Subcutaneous abdominal adipose tissue (tissue), 5 donors: ENCODE measurements around the gene PIP5KL1.

Experiments used
- H3K27ac ChIP-seq: one replicate; pipeline ENCODE4 v1.7.0; 2013; ENCODE audit warnings: low read depth, mild to moderate bottlenecking, inconsistent platforms, low read length, moderate library complexity
- H3K27me3 ChIP-seq, 5 donors: one replicate each; pipeline ENCODE4 v1.7.0; 2013; ENCODE audit warnings: low read length in 5 of 5, inconsistent platforms in 1 of 5; ENCODE audit not compliant: control insufficient read depth in 5 of 5, insufficient read depth in 4 of 5
- H3K36me3 ChIP-seq, 5 donors: one replicate each; pipeline ENCODE4 v1.7.0; 2013; ENCODE audit warnings: low read length in 5 of 5; ENCODE audit not compliant: control insufficient read depth in 5 of 5, insufficient read depth in 5 of 5
- H3K4me1 ChIP-seq, 5 donors: one replicate each; pipeline ENCODE4 v1.7.0; 2013; ENCODE audit warnings: low read length in 5 of 5, mild to moderate bottlenecking in 3 of 5, moderate library complexity in 1 of 5; ENCODE audit not compliant: control insufficient read depth in 5 of 5, insufficient read depth in 5 of 5
- H3K4me3 ChIP-seq, 5 donors: one replicate each; pipeline ENCODE4 v1.7.0; 2013; ENCODE audit warnings: low read length in 5 of 5, low read depth in 1 of 5
- H3K9ac ChIP-seq, 5 donors: one replicate each; pipeline ENCODE4 v1.7.0; 2013; ENCODE audit warnings: low read length in 5 of 5, mild to moderate bottlenecking in 4 of 5, moderate library complexity in 3 of 5
- H3K9me3 ChIP-seq, 5 donors: one replicate each; pipeline ENCODE4 v1.7.0; 2013; ENCODE audit warnings: low read length in 5 of 5; ENCODE audit not compliant: control insufficient read depth in 5 of 5
- donor health status: healthy.
- donor health status: healthy.
- donor health status: healthy.
- donor health status: healthy.
- donor health status: healthy.

The PIP5KL1 gene

GRCh38 chr9:127947841-127948710, 17.5 kb upstream of the PIP5KL1 start:
- Histone ChIP-seq H3K9ac (no peak overlapping the region), H3K27ac (no peak overlapping the region), H3K27me3 (no peaks in the 10 kb centered on the region), H3K4me1 (peaks cover 2 to 17% (median 7%) of the 10 kb centered on the region in 5 donors), H3K9me3 (no peaks in the 10 kb centered on the region), H3K4me3 (no peak overlapping the region), H3K36me3 (peaks cover 0 to 22% (median 14%) of the 10 kb centered on the region in 5 donors)

DNA sequence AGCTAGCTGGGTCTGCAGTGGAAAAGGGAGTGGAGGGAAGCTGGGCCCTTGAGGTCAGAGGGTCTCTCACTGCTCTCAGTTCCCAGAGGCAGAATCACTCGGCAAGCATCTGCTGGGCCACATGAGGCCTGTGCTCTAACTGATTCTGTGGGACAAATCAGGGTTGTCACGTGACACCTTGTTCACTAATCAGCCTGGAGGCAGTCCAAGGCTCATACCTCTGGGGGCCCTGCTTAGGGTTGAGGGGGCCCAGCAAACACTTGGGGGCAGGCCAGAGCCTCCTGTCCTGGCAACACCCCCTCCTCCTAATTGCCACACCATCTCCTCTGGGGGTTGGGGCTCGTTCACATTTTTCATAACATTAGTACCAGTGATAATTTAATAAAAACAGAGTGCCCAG, 16.2 kb upstream of the PIP5KL1 start:
- Histone ChIP-seq H3K27ac (no peak overlapping the region), H3K36me3 (peaks cover 0 to 23% (median 14%) of the 10 kb centered on the region in 5 donors), H3K27me3 (no peaks in the 10 kb centered on the region), H3K9ac (no peak overlapping the region), H3K4me3 (no peak overlapping the region), H3K9me3 (no peaks in the 10 kb centered on the region), H3K4me1 (peaks cover under 1 to 17% (median 4%) of the 10 kb centered on the region in 5 donors)

DNA sequence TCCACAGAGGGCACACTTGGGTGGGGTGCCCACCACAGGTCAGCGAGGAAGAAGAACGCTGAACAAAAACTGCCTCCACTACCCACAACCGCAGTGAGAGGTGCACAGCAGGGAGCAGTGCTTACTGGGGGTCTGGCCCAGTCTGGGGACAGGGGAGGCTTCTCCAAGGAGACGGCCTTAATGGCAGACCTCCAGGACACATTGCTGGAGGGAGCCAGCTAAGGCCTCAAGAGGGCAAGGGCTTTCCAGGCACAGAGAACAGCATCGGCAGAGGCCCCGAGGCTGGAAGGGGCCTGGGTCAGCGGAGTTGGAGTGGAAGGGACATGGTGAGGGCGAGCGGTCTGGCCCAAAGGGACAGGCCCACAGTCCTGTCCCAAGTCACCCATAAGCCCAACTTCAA, 15.4 kb upstream of the PIP5KL1 start:
- Histone ChIP-seq H3K9me3 (no peaks in the 10 kb centered on the region), H3K27ac (no peak overlapping the region), H3K27me3 (no peaks in the 10 kb centered on the region), H3K9ac (no peak overlapping the region), H3K4me1 (peaks cover 0 to 16% (median 4%) of the 10 kb centered on the region in 5 donors), H3K4me3 (no peak overlapping the region), H3K36me3 (peaks cover 0 to 23% (median 14%) of the 10 kb centered on the region in 5 donors)

DNA sequence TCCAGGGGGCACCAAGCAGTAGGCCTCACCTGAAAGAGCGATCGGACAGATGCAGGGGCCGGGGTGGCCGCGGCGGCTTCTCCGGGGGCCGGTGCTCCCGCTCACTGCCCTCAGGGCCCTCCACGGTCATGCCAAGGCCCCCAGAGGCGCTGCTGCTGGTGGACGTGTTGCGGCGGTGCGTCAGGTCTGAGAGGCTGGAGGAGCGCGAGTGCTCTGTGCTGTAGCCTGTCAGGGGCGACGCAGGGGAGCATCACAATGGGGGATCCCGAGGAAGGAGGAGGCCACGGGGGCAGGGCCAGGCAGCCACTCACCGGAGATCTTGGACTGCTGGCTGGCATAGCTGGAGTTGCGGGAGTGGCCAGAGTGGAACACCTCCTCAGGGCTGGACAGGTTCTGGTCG, 14.8 kb upstream of the PIP5KL1 start:
- H3K4me3 ChIP-seq: no peak overlapping the region
- H3K4me1 ChIP-seq: peaks cover 0 to 16% (median 4%) of the 10 kb centered on the region in 5 donors
- no peaks in the 10 kb centered on the region for H3K9me3 ChIP-seq
- H3K36me3 ChIP-seq: peaks cover 0 to 23% (median 14%) of the 10 kb centered on the region in 5 donors
- no peaks in the 10 kb centered on the region for H3K27me3 ChIP-seq
- H3K9ac ChIP-seq: no peak overlapping the region
- no peak overlapping the region for H3K27ac ChIP-seq

- Histone ChIP-seq H3K4me1 (peaks cover 0 to 12% (median 3%) of the 10 kb centered on the region in 5 donors), H3K9ac (no peak overlapping the region), H3K27me3 (no peaks in the 10 kb centered on the region), H3K27ac (no peak overlapping the region), H3K9me3 (no peaks in the 10 kb centered on the region), H3K4me3 (no peak overlapping the region), H3K36me3 (peaks cover 0 to 22% (median 16%) of the 10 kb centered on the region in 5 donors)
These were observed 14.1 kb upstream of the PIP5KL1 start for GRCh38 chr9:127944586-127945218.

GRCh38 chr9:127943731-127944144, 13.2 kb upstream of the PIP5KL1 start:
- Histone ChIP-seq H3K4me1 (peaks cover 0 to 11% (median 2%) of the 10 kb centered on the region in 5 donors), H3K9ac (no peak overlapping the region), H3K27me3 (no peaks in the 10 kb centered on the region), H3K4me3 (no peak overlapping the region), H3K36me3 (peaks cover 0 to 22% (median 16%) of the 10 kb centered on the region in 5 donors), H3K27ac (no peak overlapping the region), H3K9me3 (no peaks in the 10 kb centered on the region)

GRCh38 chr9:127943011-127943662, 12.6 kb upstream of the PIP5KL1 start:
- Histone ChIP-seq H3K27ac (no peak overlapping the region), H3K4me3 (no peak overlapping the region), H3K4me1 (peaks cover 2 to 16% (median 5%) of the 10 kb centered on the region in 5 donors), H3K9me3 (no peaks in the 10 kb centered on the region), H3K9ac (no peak overlapping the region), H3K36me3 (peaks cover 0 to 22% (median 16%) of the 10 kb centered on the region in 5 donors), H3K27me3 (no peaks in the 10 kb centered on the region)

- H3K9me3 ChIP-seq: no peaks in the 10 kb centered on the region
- H3K9ac ChIP-seq: no peak overlapping the region
- no peak overlapping the region for H3K4me3 ChIP-seq
- H3K4me1 ChIP-seq: peaks cover 4 to 24% (median 9%) of the 10 kb centered on the region in 5 donors
- no peak overlapping the region for H3K27ac ChIP-seq
- H3K27me3 ChIP-seq: no peaks in the 10 kb centered on the region
- H3K36me3 ChIP-seq: peaks cover 0 to 18% (median 16%) of the 10 kb centered on the region in 5 donors
These were observed 11.8 kb upstream of the PIP5KL1 start for GRCh38 chr9:127942216-127943010.

DNA sequence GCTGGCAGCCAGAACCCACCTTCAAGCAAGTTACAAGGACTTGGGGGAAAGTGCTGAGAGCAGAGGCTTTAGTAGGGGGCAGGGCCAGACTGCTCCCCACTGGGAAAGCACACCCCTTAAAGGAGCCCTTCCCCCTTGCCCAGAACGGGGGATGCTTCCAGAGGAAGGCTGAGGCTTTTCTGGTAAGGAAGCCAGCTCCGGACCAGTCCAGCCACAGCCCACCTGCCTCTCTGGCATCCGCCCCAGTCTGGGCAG, 11.3 kb upstream of the PIP5KL1 start:
- H3K4me3 ChIP-seq: no peak overlapping the region
- no peak overlapping the region for H3K27ac ChIP-seq
- no peak overlapping the region for H3K9ac ChIP-seq
- H3K9me3 ChIP-seq: no peaks in the 10 kb centered on the region
- peaks cover 0 to 18% (median 16%) of the 10 kb centered on the region in 5 donors for H3K36me3 ChIP-seq
- no peaks in the 10 kb centered on the region for H3K27me3 ChIP-seq
- H3K4me1 ChIP-seq: peaks cover 6 to 29% (median 14%) of the 10 kb centered on the region in 5 donors
